GM19023 (cell line): ENCODE data around the gene LDHA.

Experiments used
- ATAC-seq: cut with Tn5 transposase; IDR thresholded peaks from one replicate; pipeline ENCODE4 v1.9.1; 2021; ENCODE audit warnings: mild to moderate bottlenecking, moderate library complexity; ENCODE audit not compliant: unreplicated experiment

LDHA gene

GRCh38 chr11:18394275-18394927 lies at the start of gene LDHA:
Gene LDHA, plus strand, starts transcription at chr11:18394563. Its CDS starts 2,280 bp downstream, at chr11:18396843.
- ATAC-seq: peak; percentile 61

GRCh38 chr11:18347471-18348125 lies 46.8 kb upstream of the LDHA start:
- no peak for ATAC-seq

- ATAC-seq: no peak
These were observed 41.8 kb upstream of the LDHA start for GRCh38 chr11:18352581-18352980.

- ATAC-seq: no peak
These were observed 35.7 kb upstream of the LDHA start for GRCh38 chr11:18358646-18359045.

GRCh38 chr11:18361154-18361553 lies 33.2 kb upstream of the LDHA start:
- ATAC-seq: no peak

GRCh38 chr11:18364495-18365073 lies 29.8 kb upstream of the LDHA start:
- ATAC-seq: no peak

GRCh38 chr11:18365741-18366140 lies 28.6 kb upstream of the LDHA start:
- no peak for ATAC-seq

GRCh38 chr11:18366286-18366685 lies 28.1 kb upstream of the LDHA start:
- ATAC-seq: no peak

GRCh38 chr11:18367431-18367830 lies 26.9 kb upstream of the LDHA start:
- ATAC-seq: no peak

- ATAC-seq: no peak
These were observed 26.1 kb upstream of the LDHA start for GRCh38 chr11:18368221-18368620.

GRCh38 chr11:18369398-18369797 lies 25.0 kb upstream of the LDHA start:
- no peak for ATAC-seq

GRCh38 chr11:18371279-18371678 lies 23.1 kb upstream of the LDHA start:
- ATAC-seq: no peak

- no peak for ATAC-seq
These were observed 22.2 kb upstream of the LDHA start for GRCh38 chr11:18372201-18372600.

- no peak for ATAC-seq
These were observed 19.4 kb upstream of the LDHA start for GRCh38 chr11:18374956-18375355.

- ATAC-seq: no peak
These were observed 18.4 kb upstream of the LDHA start for GRCh38 chr11:18375941-18376340.

- ATAC-seq: no peak
These were observed 15.2 kb upstream of the LDHA start for GRCh38 chr11:18379201-18379600.

- peak; percentile 87 for ATAC-seq
These were observed 10.8 kb upstream of the LDHA start for GRCh38 chr11:18383388-18384156.

- peak; percentile 67 for ATAC-seq
These were observed 10.2 kb upstream of the LDHA start for GRCh38 chr11:18384157-18384641.

- no peak for ATAC-seq
These were observed 4.3 kb upstream of the LDHA start for GRCh38 chr11:18390088-18390487.

GRCh38 chr11:18392434-18393321 lies 1.7 kb upstream of the LDHA start:
- no peak for ATAC-seq
